Head of caudate nucleus (tissue), 42 donors: ENCODE results near the gene ATN1.

ENCODE experiments used
- DNase-seq, 42 donors: peaks; one replicate each; pipeline versions ENCODE4 v3.0.0 to v3.0.0-alpha.2; 2020 to 2021; ENCODE audit warnings: mixed read lengths in 7 of 42
- intact Hi-C: fragments of 100-400 bp; cut with DNase I; formaldehyde crosslinking; loops from one replicate; pipeline ENCODE4 v1.15.0; 2022

Gene ATN1

GRCh38 chr12:6981152-6982052 lies 53.6 kb downstream of the ATN1 start:
- intact Hi-C loops, result no loop called here

DNA sequence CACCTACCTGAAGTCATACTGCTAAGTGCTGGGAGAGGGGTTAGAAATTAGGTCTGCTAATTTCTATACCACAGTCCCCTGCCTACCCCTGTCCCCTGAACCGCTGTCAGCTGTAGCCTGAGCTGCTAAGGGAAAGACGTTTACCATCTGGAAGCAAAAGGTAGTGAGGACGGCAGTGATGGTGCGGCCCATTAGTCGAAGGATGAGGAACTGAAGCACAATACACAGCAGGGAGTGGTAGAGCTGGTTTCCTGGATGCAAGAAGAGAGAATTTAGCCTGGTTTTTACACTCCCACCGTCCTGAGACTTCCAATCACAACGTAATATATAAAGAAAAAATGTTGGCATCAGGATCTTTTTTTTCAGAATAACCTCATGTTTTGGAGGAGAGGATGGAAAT lies 54.8 kb downstream of the ATN1 start:
- no peak for DNase-seq
- intact Hi-C loops, result no loop called here

More at GRCh38 chr12:6981152-6982052, 53.6 kb downstream of the ATN1 start:
- DNase-seq, result no peak

DNA sequence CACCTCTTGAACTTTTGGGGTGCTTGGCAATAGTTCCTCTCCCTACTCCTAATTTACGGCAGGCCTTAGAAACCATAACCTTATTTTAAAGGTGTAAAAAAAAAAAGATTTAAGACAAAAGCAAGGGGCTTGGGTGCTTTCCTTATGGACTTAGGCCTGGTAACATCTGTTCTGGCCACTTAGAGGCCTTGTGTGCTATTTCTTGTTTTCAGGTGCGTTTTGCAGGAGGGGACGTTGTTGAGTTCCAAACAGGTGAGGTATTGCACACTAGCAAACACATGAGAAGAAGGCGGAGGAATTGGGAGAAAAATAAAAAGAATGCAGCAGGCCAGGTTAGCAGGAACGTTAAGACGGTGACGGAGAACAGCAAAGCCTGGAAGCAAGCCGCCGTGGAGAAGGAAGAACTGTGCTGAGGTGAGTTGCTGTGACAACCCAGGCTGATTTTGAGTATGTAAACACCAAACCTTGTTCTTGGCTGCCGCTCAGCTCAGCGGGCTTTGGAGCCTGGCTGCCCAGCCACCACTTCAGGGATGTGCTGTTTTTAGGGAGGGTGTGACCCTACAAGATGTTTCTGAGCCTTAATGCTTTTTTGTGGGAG lies 60.3 kb downstream of the ATN1 start:
- no peak for DNase-seq
- intact Hi-C loops, result no loop called here
